HepG2 (cell line): ENCODE data around the gene UNCX.

Experiments
- CC2D1A ChIP-seq: sonication (generic); formaldehyde crosslinking; IDR thresholded peaks from 2 replicates; pipeline ENCODE4 v1.8.1; 2023; ENCODE audit warnings: mild to moderate bottlenecking, missing genetic modification reagents
- NR3C1 ChIP-seq: sonication (generic); formaldehyde crosslinking; IDR thresholded peaks from 2 replicates; pipeline ENCODE4 v1.4.0; 2020; ENCODE audit warnings: missing genetic modification reagents
- PREB ChIP-seq: sonication (generic); formaldehyde crosslinking; IDR thresholded peaks from 2 replicates; pipeline ENCODE4 v1.4.0; 2020; ENCODE audit warnings: missing genetic modification reagents
- RORA ChIP-seq: sonication (generic); formaldehyde crosslinking; IDR thresholded peaks from 2 replicates; pipeline ENCODE4 v1.5.0; 2020; ENCODE audit warnings: mild to moderate bottlenecking, missing genetic modification reagents, moderate library complexity
- ZNF660 ChIP-seq: sonication (generic); formaldehyde crosslinking; IDR thresholded peaks from 2 replicates; pipeline ENCODE4 v1.5.1; 2020; ENCODE audit warnings: mild to moderate bottlenecking, low read depth, missing genetic modification reagents, borderline replicate concordance

DNA sequence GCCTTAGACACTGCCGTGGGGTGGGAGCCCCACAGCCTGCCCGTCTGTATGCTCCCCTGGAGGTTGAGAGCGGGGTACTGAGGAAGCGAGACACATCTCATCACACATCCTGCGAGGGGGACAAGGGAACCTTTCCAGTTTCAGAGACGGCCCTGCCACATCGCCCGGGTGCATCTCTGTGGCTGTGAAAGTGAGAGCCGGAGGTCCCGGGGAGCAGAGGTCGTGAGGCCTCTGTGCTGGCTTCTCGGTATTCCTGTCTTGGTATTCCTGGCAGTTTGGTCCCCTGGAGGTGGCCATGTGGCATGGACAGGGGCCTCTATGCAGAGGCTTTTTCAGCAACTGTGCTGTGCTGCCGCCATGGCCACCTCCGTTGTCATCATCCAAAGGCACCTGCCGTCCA is 30.8 kb upstream of the UNCX start:
- TF ChIP-seq CC2D1A (no peak), ZNF660 (CRISPR knock-in tag) (no peak), RORA (no peak), PREB (CRISPR knock-in tag) (no peak), NR3C1 (no peak)
